Ovary (tissue), 3 donors: ENCODE measurements around the gene HPF1.
"Not testable (repeated sequence)": the region's sequence is repeated elsewhere in the genome, so short reads cannot be mapped to it uniquely, and the experiment has no call there.

Source experiments
- CTCF ChIP-seq, 3 donors: fragments of 450-650 bp in 2 of 3; fragments of 200-600 bp in 1 of 3; IDR thresholded peaks; one replicate each; pipeline versions ENCODE4 v1.5.1 to v1.8.0; 2016 to 2022; ENCODE audit warnings: antibody characterized with exemption in 3 of 3, mild to moderate bottlenecking in 1 of 3
- EP300 ChIP-seq: sonication (generic); formaldehyde crosslinking; IDR thresholded peaks from one replicate; pipeline ENCODE4 v1.6.1; 2017; ENCODE audit warnings: antibody characterized with exemption
- donor health status: DM: no; HTN: no; CAD: no.

GRCh38 chr4:169806770-169807169, 49.0 kb upstream of the HPF1 start:
- not testable (repeated sequence) for TF ChIP-seq CTCF (IDR thresholded peaks at IDR 0.05); EP300
